Stimulated activated CD8-positive, alpha-beta memory T cell treated with anti-CD3 and anti-CD28 coated beads, Interleukin-4, amount 100 ng/mL, for 4 hours (primary cell): ENCODE data around the gene NUDT3.
"Not testable (repeated sequence)": the region's sequence is repeated elsewhere in the genome, so short reads cannot be mapped to it uniquely, and the experiment has no call there.

ENCODE experiments used
- DNase-seq, 2 donors: peaks; one replicate each; pipeline ENCODE4 v3.0.0-alpha.2; 2020; ENCODE audit warnings: low read depth in 2 of 2, low spot score in 1 of 2

NUDT3 gene

DNA sequence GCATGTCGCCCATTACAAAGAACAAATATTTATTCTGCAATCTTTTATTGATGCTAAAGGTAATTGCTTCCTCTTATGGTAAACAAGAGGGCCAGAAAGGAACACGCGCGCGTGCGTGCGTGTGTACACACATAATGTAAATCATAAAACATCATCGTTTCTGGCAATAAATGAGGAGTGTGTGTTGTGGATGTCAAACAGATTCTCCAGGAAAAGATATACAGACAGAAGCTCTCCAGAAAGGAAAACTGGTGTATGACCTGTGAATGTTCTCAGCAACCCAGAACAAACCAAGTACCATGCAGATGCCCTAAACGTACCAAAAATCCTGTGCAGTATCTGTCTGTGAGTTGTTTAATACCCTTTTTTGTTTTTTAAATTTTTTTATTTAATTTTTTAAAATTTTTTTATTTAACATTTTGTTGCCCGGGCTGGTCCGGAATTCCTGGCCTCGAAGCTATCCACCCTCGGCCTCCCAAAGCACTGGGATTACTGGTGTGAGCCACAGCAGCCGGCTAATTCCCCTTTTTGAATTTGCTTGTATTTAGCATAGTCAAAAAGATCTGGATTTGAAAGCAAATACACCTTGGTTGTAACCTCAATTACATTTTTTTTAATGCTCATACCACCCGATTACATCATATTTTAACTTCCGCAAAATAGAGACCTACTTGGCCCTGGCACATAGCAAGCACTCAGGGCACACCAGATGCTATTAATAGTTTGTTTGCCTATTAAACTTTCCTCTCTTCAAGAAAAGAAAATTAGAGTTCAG lies 909 bp upstream of the NUDT3 start:
- DNase-seq: no peak

GRCh38 chr6:34391786-34392496 lies 528 bp downstream of the NUDT3 start:
- peak; percentile 24 to 25 for DNase-seq

DNA sequence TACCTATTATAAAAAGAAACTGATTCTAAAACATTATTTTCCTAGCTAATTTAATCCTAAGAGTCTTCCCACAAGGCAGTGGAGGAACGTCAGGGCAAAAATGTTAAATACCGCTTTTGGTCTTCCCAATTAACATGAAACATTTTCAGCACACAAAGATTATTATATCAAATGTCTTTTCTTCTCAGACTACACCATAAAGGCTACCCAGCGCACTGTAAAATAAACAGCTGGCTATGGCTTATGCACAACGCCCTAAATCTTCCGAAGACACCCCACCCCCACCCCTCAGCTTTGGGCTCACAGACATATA lies 1.0 kb downstream of the NUDT3 start:
- DNase-seq: no peak

GRCh38 chr6:34390531-34391472 lies 1.7 kb downstream of the NUDT3 start:
- no peak for DNase-seq

DNA sequence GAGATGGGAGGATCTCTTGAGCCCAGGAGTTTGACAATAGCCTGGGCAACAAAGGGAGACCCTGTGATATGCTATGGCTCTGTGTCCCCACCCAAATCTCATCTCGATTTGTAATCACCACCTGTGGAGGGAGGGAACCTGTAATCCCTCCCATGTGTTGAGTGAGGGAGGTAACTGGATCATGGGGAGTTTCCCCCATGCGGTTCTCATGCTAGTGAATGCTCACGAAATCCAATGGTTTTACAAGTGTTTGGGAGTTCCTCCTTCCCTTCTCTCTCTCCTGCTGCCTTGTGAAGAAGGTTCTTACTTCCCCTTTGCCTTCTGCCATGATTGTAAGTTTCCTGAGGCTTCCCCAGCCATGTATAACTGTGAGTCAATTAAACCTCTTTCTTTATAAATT lies 3.4 kb downstream of the NUDT3 start:
- DNase-seq: no peak

DNA sequence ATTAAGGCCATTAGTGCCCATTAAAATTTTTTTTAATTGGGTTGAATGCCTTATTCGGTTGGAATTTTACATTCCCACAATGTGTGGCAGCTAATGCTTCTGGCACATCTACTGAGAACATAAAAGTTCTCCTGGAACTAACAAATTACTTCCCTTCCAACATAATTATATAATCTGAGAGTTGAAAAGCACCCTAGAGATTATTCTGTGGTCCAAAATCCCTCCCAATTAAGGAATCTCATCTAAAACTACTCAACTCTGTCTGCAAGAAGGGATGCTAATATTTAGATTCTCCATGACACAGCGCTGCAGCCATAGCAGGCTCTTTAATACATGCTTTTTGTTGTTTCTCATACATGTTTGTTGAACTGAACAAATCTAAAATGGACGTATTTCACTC lies 4.0 kb downstream of the NUDT3 start:
- DNase-seq: no peak

GRCh38 chr6:34386316-34387137 lies 5.9 kb downstream of the NUDT3 start:
- no peak for DNase-seq

DNA sequence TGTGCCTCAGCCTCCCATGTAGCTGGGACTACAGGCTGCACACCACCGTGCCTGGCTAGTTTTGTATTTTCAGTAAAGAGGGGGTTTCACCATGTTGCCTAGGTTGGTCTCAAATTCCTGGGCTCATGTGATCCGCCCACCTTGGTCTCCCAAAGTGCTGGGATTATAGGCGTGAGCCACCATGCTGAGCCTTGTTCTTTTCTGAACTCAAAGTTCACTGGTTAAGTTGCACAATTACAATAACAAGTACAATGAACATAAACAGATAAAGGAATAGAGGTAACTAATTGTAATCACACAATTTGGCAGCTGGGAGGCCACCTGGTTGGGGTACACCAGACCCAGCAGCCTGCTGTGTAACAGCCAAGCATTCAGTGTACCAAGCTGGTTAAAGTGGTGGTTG lies 6.7 kb downstream of the NUDT3 start:
- DNase-seq: no peak

DNA sequence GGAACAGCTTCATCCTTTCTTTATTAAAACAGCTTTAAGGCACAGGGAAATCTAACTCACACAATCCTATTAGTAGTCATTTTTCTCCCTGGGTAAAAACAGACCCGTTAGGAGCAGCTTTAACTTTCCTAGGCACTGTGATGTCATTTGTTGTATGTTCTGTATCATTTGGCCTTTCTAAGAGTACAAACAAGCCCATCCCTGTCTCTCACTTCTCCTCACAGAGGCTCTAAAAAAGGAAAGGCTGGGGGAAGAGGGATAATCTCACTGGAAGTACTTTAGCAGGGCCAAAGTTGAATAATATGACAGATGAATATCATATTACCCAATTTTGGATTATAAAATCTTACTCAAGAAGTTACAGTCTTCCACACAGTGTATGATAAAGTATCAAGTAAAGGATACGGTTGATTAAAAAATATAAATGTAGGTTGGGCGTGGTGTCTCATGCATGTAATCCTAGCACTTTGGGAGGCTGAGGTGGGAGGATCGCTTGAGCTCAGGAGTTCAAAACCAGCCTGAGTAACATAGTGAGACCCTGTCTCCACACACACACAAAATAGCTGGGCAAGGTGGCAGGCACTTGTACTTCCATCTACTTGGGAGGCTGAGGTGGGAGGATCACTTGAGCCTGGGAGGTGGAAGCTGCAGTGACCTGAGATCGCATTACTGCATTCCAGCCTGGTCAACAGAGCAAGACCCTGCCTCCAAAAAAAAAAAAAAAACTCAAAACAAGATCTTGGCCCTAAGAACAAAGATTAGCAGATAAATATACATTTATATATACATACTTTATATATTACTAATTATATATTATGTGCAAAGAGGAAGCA lies 7.9 kb downstream of the NUDT3 start:
- DNase-seq: no peak

DNA sequence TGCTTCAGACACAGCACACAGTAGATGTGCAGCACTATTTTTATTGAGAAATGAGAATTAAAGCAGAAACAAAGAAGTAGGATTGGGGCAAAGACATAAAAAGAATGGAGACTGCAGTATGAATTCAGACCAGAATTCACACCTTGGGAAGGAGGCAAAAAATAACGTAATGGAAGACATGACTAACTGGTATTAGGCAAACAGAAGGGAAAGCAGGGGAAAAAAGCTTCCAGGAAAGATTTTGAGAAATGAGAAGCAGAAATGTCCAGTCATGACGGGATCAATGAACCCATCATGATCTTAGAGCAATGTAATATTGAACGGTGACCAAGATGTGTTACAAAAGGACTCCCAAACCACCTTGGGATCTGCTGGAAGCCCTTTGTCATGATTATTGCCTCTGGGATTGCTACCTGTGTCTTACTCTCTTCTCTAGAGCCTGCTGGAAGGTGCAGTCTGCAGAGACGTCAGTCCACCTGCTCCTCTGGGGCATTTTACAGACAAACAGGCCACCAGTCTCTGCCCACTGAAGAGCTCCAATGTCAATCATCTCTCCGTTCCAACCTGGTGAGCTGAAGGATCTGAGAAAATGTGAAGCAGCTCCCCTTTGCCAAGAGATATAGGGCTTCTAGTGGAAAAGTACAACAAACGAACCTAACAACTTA lies 8.7 kb downstream of the NUDT3 start:
- no peak for DNase-seq

- DNase-seq: no peak
Observed at GRCh38 chr6:34383161-34383631, 9.3 kb downstream of the NUDT3 start.

DNA sequence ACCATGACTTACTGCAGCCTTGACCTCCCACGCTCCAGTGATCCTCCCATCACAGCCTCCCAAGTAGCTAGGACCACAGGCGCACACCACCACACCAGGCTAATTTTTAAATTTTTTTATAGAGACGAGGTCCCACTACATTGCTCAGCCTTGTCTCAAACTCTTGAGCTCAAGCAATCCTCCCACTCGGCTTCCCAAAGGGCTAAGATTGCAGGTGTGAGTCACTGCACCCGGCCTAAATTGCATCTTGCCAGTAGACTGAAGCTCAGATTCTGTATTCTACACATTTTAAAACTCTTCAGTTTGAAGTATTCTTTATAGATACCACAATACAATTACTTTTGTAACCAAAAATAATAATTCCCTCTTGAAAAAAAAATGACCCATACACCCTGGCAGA lies 11.4 kb downstream of the NUDT3 start:
- DNase-seq: no peak

- DNase-seq: no peak
Observed at GRCh38 chr6:34378470-34378869, 14.0 kb downstream of the NUDT3 start.

DNA sequence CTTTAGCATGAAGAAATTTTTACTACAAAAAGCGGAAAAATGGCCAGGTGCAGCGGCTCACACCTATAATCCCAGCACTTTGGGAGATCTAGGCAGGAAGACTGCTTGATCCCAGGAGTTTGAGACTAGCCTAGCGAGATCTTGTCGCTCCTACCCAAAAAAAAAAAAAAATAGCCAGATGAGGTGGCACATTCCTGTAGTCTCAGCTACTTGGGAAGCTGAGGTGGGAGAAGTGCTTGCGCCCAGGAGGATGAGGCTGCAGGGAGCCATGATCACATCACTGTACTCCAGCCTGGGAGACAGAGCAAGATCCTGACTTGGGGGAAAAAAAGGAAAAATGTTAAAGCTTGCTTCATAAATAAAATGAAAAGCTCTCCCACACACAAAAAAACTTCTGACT lies 14.5 kb downstream of the NUDT3 start:
- DNase-seq: no peak

- DNase-seq: not testable (repeated sequence)
Observed at GRCh38 chr6:34377571-34377970, 14.9 kb downstream of the NUDT3 start.

DNA sequence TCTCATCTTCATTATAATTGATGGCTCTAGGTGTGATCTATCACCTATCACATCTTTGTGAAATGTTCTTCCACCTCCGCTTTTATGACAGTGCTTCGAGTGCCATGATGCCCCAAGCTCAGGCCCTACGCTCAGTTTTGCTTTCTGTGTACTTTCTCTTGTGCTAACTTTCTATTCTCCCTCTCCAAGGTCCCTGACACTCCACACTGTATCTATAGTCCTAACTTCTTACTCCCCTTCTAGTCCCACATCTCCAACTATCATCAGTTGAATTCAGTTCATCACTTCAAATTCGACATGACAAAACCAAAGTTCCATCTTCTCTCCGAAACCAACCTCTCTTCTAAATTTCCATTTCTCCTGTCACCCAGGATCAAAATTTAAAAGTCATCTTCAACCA lies 16.6 kb downstream of the NUDT3 start:
- no peak for DNase-seq

DNA sequence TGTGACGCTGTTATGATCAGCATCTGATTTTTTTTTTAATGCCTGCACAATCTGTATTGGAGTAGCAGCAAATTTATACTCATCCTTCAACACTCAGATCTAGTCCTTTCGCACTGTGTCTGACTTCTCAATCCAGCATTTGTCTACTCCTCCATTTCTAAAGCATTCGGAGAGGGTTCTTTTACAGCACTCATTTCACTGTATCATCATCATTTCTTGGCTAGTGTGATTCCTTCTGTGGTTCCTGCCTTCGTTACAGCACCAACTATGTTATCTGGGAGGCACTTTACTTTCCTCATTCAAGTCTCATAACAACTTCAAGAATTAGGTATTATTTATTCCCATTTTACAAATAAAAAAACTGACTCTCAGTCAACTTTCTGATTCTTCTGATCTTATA lies 18.0 kb downstream of the NUDT3 start:
- DNase-seq: no peak

GRCh38 chr6:34374069-34374468 lies 18.4 kb downstream of the NUDT3 start:
- DNase-seq: no peak

DNA sequence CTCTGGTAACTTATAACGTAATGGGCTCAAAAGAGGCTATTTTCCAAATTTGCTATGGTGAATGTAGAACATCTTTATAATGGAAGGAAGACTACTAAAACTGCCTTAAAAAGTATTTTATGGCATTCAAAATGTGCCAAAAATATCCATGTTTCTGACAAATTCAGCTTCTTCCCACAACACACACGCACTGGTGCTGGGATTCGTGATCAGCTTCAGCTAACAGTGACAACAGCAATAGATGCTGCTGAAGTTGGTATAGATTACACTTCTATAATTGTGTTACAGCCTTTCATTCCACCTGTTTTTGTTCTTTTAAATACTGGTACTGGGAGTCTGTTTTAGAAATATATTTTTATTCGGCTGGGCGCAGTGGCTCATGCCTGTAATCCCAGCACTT lies 19.0 kb downstream of the NUDT3 start:
- DNase-seq: no peak
